Measurements from ENCODE around the gene PTPN2.

DNA sequence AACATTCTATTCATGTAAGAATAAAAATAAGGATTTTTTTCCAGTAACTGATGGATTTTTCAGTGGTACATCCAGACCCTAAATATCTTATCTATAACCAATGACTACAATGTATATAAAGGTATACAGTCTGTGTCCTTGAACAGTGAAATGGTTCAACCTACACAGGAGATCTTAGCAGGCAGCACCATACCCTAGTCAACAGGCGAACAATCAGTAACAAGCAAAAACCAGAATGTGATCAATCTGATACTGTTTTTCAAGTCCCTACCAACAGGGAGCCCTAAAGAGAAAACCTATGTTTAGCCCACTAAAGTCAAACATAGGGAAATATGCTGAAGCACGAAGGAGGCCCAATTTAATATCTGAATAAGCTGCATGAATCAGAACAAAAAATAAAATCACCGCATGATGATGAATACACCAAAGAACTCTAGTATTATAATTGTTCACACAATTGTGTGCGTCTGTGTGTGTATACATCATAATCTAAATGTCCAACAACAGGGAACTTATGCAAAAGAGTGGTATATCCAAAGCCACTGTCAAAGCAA, 26.0 kb downstream of the PTPN2 start:
- TF ChIP-seq POLR2AphosphoS5 (IDR thresholded peaks at IDR 0.05; ENCODE audit: low read depth, low read length) (no peak), POLR2A (IDR thresholded peaks at IDR 0.05; ENCODE audit: low read depth, low read length) (no peak)

Measured in GM12892 (cell line).